Pons (tissue), 1 donor: Measurements from ENCODE around the gene HDAC11.
"Not testable (repeated sequence)": the region's sequence is repeated elsewhere in the genome, so short reads cannot be mapped to it uniquely, and the experiment has no call there.

Experiments
- DNase-seq: peaks from one replicate; pipeline ENCODE4 v3.0.0-alpha.2; 2016; ENCODE audit warnings: low spot score

HDAC11 gene

DNA sequence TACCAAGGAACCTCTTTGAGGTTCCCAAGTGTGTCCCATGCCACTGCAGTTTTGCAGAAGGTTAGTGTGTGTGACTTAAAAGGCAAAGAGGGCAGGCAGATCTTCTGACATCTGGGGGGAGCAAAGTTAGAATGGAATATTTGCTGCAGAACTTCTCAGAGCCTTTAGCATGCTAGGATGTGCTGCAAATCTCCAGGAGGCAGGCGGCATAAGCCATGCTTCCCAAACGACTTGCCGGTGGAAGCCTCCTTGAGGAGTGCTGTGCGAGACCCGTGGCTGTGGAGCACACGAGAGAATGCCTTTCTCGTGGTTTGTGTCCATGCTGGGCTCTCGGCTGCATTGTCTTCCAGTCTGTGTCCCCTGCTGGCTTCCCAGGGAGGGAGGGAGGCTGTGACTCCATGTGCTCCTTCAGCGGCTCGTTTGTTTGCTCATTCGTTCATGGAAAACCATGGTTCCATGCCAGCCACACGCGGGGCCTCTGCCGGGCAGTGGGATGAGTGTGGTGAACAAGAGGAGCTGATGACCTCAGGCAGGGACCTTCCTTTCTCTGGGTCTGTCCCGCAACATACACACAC lies 13.8 kb downstream of the HDAC11 start:
- DNase-seq: peak; percentile 65

DNA sequence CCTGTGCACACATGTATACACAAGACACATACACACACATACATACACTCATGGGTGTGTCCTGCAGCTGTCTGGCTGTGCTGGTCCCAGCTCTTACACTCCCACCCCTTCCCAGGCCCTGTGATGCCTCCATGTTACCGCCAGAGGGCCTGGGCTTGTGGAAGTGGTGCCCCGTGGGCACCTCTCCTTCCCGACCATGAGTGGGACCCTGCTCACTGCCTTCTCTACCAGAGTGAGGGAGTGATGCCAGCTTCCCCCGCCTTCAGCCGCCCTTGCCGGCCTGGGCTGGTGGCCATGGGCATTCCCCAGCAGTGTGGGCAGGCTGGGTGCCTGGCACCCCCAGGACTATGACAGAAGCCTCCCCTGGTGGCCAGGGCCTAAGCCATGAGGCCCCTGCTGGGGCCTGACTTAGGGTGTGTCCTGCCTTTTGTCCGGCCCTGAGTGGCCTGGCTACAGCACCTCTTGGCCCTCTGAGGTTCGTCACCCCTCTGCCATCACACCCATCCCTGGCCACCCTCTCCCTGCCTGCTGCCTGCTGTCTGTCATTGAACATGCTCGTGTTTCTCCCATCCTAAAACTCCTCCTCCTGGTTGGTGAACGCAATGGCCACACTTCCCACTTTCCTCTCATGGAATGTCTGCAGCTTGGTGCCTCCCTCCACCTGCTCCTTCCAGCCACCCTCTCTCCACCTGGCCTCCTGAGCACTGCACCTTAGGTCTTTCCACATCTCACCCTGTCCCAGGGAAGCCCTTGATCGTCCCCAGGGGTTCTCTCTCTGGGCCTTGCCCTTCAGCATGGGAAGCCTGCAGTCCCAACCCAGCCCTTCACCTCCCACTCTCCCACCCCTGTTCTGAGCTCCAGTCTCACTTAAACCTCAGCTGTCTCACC lies 14.6 kb downstream of the HDAC11 start:
- peak; percentile 89 for DNase-seq

DNA sequence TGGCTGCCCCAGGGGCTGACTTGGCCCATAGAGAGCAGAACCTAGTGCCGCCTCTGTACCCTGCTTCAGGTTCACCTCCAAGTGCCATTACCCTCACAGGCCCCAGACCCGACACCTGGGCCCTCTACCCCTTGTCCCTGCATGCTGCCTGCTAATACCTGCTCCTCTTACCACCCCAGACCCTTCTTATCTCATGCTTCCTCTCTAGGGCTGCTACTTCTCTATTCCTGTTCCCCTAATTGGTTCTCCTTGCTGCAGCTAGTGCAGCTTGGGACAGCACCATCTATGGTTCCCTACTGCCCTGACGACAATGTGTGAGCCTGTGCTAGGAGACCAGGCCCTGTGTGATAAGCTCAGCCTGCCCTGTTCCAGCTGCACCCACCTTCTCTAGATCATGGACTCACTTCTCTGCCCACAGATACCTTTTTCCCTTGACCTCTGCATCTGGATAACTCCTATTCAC lies 15.3 kb downstream of the HDAC11 start:
- DNase-seq: no peak

DNA sequence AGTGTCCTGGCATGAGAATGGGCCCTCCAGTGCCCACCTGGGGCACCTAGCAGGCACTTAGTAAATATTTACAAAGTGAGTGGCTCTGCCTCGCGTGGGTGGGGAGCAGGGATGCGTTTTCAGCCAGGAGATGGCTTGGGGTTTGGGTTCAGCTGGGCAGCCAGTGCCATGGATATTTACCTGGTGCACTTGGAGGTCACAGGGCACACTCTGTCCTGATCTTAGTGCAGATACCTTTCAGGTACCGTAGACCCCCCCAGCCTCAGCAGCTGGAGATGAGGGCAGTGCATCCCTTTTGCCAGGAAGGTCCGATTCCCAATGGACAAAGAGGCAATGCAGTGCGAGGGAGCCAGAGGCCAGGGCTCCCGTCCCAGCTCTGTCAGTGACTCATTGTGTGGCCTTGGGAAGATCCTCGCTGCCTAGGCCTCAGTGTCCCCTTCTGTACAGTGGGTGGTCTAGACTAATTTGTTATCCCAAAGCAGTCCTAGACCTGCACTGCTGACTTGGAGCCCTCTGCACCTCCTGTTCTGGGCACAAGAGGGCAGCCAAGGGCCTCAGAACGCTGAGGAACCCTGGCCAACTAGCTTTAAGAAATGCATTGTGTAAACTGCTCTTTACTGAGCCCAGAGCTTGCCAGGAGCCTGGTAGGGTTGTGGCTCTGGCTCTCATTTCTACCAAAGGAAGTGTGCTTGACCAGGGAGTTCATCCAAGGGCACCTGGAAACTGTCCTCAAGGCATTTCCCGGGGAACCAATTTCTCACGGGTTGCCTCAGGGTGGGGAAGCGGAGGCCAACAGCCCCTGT lies 16.0 kb downstream of the HDAC11 start:
- peak; percentile 93 for DNase-seq

DNA sequence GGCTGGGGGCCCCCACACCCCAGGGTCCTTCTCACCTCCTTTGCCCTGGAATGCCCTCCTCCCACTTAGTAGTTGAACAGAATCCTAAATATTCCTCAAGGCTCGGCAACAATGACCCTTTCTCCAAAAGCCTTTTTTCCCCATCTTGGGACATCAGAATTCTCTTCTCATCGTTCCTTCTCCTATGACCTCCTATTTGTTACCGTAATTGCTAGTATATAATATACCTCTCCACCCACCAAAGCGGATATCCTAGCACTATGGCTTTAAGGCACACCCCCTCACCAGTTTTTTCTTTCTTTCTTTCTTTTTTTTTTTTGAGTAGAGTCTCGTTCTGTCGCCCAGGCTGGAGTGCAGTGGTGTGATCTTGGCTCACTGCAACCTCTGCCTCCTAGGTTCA lies 16.8 kb downstream of the HDAC11 start:
- peak; percentile 34 for DNase-seq

DNA sequence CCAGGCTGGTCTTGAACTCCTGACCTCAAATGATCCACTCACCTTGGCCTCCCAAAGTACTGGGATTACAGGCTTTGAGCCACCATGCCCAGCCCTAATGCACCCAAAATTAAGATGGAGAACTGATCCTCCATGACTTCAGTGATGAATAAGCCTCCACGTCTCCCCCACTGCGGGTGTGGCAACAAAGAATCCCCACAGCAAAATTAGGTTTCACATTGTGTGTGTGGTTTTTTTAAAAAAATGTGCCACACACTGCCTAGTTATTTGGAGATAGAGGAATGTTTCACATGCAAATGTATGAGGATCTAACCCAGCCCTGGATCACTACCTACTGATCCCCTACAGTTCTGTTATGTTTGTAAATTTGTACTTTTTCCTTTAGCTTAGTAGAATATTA lies 17.3 kb downstream of the HDAC11 start:
- DNase-seq: no peak

DNA sequence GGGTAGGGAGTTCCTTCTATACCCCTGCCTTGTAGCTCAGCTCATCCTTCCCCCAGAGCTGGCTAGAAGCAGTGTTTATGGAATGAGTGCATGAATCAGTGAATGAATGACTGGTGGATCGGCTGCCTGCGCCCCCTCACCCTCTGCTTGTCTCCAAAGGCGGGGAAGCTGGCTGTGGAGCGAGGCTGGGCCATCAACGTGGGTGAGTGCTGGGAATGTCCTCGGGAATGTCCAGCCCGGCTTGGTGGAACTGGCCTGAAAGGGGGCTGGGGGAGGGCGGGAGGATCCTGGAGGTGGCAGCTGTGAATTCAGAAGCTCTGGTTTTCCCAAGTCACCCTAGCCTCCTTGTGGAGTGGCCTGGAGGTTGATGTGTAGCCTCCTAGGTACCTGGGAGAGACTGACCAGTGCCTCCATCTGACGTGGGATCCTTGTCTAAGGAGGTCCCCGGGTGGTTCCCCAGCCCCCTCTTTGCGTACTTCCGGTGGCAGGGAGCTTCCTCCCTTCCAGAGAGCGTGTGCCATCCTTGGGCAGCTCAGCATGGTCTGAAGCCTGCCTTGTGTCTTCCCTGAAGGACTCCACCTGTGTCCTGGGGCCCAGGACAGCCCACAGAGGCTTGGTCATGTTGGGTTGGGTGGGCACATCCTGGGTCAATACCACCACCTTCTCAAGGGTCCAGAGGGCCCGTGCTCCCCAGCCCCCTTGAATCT lies 18.4 kb downstream of the HDAC11 start:
- DNase-seq: no peak

DNA sequence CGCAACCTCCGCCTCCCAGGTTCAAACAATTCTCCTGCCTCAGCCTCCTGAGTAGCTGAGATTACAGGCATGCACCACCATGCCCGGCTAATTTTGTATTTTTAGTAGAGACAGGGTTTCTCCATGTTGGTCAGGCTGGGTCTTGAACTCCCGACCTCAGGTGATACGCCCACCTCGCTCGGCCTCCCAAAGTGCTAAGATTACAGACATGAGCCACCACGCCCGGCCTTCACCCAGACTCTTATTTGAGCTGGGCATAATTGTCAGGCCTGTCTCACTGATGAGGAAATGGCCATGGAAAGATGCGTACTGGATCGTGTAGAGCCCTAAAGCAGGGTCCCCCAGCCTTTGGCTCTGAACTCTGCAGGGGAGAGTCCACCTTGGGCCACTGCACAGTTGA lies 19.1 kb downstream of the HDAC11 start:
- not testable (repeated sequence) for DNase-seq

DNA sequence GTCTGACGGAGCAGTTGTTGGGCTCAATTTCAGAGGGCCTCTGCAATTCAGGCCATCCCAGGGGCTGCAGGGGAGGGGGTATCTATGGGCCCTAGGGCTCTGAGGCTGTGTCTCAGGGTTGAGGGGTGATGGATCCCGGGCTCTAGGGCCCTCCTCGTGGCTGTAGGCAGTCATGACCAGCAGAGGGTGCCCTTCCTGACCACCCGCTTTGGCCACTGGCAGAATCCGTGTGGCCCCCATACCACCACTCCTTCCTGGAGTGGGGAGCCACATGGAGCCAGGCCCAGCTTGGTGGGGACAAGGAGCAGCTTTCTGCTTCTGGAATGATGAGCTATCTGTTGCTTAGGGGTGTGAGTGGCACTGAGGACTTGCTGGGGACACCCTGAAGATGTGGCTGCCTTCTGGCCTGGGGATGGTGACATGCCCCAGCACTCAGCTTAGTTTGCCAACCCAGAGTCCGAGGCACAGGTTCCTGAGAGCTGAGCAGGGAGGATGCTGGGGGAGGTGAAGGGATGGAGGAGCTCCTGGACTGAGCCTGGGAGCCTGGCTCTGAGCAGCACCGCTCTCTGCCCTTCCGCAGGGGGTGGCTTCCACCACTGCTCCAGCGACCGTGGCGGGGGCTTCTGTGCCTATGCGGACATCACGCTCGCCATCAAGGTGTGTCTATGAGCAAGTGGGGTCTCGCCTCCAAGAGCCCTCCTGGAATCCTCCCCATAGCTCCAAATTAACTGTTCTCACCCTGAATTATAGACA lies 20.2 kb downstream of the HDAC11 start:
- no peak for DNase-seq

DNA sequence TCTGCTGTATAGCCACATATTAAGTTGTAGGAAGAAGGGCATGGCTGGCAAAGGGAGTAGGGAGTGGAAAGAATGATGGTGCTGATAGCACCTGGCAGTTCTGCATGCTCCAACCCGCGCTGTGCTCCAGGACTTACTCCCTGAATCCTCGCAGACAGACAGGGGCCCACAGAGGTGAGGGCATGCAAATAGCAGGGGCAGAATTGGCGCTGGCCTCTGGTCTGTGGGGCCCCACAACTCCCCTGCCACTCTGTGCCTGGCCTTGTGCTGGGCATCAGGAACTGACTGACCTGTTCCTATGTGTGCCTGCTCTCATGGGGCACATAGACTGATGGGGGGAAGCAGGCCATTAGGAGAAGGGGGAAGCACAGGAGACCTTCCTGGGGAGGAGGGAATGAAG lies 20.9 kb downstream of the HDAC11 start:
- no peak for DNase-seq

DNA sequence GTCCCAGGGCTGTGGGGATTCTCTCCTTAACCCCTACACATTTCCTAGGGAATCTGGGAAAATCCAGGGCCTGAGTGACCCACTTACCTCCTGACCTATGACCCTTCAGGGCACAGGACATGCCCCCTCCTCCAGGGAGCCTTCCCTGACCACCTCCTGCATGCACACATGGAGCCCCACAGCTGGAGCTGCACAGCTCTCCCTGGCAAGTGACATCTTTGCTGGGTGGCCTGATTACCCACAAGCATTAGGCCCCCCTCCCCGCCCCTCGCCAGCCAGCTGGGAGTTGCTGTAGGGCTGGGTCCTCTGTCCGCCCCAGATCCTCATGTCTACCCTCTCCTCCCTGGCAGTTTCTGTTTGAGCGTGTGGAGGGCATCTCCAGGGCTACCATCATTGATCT lies 21.4 kb downstream of the HDAC11 start:
- DNase-seq: no peak

DNA sequence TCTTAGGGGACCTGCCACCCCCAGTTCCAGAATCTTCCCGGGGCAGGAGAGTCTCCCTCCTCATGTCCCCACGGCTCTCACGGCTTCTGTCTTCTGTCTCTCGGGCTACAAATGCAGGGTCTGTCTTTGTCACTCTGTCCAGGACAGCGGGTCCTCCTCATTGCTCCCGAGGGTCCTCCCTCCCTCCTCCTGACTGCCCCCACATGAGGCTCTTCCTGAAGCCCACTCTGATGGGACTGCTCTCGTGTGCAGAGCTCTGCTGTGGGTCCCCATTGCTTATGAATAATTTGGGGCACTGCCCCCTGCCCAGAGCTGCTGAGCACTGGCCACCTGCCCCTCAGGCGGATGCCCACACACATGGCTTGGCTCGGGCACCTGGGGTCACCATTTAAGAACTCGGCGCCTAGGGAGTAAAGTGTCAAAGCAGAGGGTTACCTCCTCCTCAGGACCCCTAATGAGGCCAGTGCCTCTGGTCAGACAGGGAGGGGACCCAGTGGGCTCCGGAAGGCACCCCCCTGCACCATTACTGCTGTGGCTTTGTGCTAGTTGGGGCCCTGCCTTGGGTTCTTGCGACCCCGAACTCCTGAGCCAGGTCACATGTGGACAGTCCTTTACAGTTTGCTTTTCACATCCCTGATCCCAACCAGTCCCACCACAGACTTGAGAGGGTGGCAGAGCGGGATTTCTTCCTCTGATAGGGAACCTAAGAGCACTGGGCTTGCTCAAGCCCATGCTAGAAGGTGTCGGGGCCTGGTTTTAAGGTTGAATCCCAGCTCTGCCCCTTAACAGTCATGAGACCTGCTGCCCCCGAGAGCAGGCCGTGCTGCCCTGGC lies 22.1 kb downstream of the HDAC11 start:
- no peak for DNase-seq

DNA sequence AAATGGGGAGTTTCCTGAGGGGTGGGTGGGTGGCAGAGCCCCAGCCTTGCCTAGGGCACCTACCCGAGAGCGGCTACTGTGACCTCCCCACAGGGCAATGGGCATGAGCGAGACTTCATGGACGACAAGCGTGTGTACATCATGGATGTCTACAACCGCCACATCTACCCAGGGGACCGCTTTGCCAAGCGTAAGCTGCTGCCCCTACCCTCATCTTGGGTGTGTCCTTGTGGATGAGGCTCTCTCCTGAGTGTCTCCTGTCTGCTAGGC lies 22.6 kb downstream of the HDAC11 start:
- DNase-seq: no peak

DNA sequence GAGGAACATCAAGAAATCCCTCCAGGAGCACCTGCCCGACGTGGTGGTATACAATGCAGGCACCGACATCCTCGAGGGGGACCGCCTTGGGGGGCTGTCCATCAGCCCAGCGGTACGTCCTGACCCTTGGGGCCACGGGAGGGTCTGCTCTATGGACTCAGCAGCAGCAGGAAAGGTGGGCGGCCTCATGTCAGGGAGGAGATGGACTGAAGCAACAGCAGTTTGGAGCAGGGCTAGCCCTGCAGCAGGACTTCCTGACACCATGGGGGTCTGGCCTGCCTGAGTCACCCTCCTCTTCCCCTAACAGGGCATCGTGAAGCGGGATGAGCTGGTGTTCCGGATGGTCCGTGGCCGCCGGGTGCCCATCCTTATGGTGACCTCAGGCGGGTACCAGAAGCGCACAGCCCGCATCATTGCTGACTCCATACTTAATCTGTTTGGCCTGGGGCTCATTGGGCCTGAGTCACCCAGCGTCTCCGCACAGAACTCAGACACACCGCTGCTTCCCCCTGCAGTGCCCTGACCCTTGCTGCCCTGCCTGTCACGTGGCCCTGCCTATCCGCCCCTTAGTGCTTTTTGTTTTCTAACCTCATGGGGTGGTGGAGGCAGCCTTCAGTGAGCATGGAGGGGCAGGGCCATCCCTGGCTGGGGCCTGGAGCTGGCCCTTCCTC lies 24.2 kb downstream of the HDAC11 start:
- no peak for DNase-seq

DNA sequence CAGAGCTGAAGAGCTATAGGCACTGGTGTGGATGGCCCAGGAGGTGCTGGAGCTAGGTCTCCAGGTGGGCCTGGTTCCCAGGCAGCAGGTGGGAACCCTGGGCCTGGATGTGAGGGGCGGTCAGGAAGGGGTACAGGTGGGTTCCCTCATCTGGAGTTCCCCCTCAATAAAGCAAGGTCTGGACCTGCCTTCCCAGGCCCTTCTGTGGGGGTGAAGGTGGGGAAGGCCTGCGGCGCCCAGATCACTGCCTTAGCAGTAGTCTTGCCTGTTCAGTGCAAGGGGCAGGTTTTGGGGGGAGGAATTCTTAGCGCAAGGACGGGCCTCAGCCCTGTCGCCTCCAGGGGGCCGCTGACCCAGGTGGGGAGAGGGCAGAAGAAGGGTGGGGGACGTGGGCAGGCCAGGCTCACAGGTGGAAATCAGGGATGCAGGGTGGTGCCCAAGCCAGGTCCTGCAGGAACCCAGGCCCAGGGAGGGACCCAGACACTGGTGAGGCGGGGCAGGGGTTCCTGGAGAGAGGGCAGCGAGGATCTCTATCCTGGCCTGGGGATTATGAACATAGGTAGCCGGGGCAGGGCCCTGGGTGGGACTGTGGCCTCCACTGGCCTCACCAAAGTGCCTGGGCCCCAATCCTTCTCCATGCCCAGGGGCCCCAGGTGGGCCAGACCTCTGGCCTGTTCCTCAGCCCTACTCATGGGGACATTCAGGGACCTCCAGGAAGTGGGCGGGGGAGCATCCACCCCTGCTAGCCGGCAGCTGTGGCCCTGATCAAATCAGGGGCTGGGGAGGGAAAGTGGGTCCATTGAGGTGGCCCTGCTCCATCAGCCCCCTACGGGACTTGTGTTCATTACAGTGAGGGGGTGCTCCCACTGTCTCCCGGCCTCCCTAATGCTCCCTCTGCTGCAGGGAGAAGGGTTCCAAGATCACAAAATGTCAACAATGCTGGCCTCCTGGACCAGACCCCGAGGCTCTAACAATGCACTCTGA lies 25.3 kb downstream of the HDAC11 start:
- no peak for DNase-seq

DNA sequence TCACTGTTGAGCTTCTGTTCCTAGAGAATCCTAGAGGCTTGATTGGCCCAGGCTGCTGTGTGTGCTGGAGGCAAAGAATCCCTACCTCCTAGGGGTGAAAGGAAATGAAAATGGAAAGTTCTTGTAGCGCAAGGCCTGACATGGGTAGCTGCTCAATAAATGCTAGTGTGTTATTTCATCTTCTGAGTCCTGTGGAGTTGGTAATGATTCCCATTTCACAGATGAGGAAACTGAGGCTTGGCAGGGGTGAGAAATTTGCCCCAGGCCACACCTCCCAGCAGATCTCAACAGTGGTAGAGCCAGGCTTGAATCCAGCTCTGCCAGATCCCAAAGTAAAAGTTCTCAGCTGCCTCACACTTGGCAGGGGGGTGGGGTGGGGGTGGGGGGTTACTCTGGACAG lies 26.1 kb downstream of the HDAC11 start:
- DNase-seq: no peak

DNA sequence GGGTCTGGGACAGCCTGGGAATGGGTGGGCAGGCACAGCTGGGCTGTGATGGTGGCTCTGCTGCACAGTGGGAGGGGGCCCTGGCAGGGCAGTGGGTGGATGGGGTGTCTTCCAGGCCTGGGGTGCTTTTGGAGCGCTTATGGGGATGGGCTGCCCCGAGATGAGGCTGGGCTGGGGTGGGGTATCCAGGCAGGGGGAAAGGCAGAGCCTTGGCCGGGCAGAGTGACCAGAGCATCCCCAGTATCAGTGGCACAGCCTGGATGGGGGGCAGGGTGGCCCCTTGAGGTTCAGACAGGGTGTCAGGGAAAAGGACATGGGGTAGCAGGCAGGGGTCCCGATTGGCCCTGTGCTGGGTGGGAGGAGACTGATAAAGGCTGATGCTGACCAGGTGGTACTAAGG lies 26.6 kb downstream of the HDAC11 start:
- no peak for DNase-seq

DNA sequence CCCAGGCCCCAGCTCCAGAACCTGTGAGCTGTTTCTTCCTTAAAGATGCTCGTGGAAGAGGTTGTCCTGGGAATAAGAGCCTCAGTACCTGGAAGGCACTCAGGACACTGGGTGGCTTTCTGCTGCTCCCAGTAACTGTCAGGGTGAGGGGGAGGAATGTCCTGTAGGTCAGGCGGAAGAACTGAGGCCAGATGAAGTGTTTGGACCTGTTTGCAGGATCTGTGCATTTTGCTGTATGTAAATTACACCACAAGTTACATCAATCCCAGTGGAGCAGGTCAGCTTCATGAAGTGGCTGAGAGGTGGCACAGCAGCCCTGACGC lies 27.1 kb downstream of the HDAC11 start:
- DNase-seq: no peak
